ENCODE data around the gene STAT5B. TPM values are rescaled to one million over a fixed set of nuclear protein-coding genes. Genes with fewer than 3 reads are reported as not detected.
A peak's percentile ranks its signal among the peaks of the same experiment; 100 is the strongest.

STAT5B gene
- total and polyA plus RNA-seq, 9 of the 15 experiments (the other 6 are each of a cell fraction or from before 2014, with no cell fraction given), result 20.8 to 176 (median 92.4) TPM

DNA sequence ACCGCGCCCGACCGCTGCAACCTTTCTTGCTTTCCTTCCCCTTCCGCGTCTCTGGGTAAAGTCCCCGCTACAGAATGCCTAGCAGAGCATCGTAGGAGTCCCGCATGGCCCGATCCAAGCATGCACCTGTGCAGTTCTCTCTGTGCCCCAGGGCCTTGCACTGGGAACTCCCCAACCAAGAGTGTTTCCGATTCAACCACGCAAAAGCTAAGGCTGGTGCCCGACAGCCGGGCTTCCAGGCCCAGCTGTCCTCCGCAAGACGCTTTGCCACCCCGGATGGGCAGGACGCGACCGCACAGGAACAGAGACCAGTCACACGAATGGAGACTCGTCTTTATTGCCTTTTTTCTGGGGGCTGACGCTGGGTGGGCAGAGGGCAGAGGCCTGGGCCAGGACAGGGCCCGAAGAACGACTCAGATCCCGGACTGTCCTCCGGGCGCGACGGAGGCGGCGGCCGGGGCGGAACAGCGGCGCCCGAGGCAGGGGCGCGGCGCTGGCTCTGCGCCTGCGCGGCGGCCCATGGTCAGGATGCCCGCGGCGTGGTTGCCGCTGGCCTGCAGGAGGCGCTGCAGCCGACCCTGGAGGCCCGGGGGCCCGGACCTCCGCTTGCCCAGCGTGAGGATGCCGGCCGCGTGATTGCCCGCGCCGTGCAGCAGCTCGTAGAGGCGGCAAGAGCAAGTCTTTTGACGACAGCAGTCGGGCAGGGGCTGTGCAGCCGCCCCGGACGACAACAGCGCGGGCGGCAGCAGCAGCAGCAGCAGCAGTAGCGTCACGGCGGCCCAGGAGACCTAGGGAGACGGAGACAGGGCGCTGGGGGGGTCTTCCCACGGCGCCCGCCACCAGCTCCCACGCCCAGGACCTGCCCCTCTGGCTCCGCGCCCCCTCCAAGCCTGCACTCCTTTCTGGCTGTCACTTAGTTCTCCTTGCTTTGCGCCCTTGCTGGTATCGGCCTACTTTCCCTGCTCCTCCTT lies 92.2 kb downstream of the STAT5B start (continued):
- TF ChIP-seq, protein P1, sequence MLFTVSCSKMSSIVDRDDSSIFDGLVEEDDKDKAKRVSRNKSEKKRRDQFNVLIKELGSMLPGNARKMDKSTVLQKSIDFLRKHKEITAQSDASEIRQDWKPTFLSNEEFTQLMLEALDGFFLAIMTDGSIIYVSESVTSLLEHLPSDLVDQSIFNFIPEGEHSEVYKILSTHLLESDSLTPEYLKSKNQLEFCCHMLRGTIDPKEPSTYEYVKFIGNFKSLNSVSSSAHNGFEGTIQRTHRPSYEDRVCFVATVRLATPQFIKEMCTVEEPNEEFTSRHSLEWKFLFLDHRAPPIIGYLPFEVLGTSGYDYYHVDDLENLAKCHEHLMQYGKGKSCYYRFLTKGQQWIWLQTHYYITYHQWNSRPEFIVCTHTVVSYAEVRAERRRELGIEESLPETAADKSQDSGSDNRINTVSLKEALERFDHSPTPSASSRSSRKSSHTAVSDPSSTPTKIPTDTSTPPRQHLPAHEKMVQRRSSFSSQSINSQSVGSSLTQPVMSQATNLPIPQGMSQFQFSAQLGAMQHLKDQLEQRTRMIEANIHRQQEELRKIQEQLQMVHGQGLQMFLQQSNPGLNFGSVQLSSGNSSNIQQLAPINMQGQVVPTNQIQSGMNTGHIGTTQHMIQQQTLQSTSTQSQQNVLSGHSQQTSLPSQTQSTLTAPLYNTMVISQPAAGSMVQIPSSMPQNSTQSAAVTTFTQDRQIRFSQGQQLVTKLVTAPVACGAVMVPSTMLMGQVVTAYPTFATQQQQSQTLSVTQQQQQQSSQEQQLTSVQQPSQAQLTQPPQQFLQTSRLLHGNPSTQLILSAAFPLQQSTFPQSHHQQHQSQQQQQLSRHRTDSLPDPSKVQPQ (CRISPR knock-in tag; IDR thresholded peaks at IDR 0.05; ENCODE audit: borderline replicate concordance), result no peak
- TF ChIP-seq HIVEP1 (CRISPR knock-in tag; IDR thresholded peaks at IDR 0.05) (peak; percentile 47; the same call in 1 of the 2 replicates), POLR2G (IDR thresholded peaks at IDR 0.05; ENCODE audit: low read depth, low read length) (peak; percentile 85), HNRNPL (IDR thresholded peaks at IDR 0.05; ENCODE audit: low read depth, low read length) (peak; percentile 98), POLR2AphosphoS5 (IDR thresholded peaks at IDR 0.05; ENCODE audit: control insufficient read depth, insufficient read depth, low read depth, low read length) (peak; percentile 41; the same call in 1 of the 2 replicates), ZSCAN32 (CRISPR knock-in tag; IDR thresholded peaks at IDR 0.05) (no peak), SPI1 (IDR thresholded peaks at IDR 0.05; ENCODE audit: borderline replicate concordance, low read depth, low read length) (no peak), NR3C1 (CRISPR knock-in tag; IDR thresholded peaks at IDR 0.05) (peak; percentile 89; the same call in 1 of the 2 replicates), RAD51 (IDR thresholded peaks at IDR 0.05; ENCODE audit: borderline replicate concordance, low read depth) (no peak), KLF6 (CRISPR knock-in tag; IDR thresholded peaks at IDR 0.05; ENCODE audit: borderline replicate concordance) (peak; percentile 47; the same call in 1 of the 2 replicates), HCFC1 (IDR thresholded peaks at IDR 0.05; ENCODE audit: low read depth, low read length) (peak; percentile 54), ZNF311 (CRISPR knock-in tag; IDR thresholded peaks at IDR 0.05) (0 out of 2 replicates have a peak, but pooled peaks have one; percentile 29), MYNN (IDR thresholded peaks at IDR 0.05) (0 out of 2 replicates have a peak, but pooled peaks have one; percentile 39), MYNN (CRISPR knock-in tag; IDR thresholded peaks at IDR 0.05) (no peak), ASH1L (IDR thresholded peaks at IDR 0.05; ENCODE audit: borderline replicate concordance, low read depth, partially characterized antibody) (no peak)
- TF ChIP-seq, protein P2, sequence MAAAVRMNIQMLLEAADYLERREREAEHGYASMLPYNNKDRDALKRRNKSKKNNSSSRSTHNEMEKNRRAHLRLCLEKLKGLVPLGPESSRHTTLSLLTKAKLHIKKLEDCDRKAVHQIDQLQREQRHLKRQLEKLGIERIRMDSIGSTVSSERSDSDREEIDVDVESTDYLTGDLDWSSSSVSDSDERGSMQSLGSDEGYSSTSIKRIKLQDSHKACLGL (CRISPR knock-in tag; IDR thresholded peaks at IDR 0.05; ENCODE audit: borderline replicate concordance, poor library complexity, severe bottlenecking), result no peak
- TF ChIP-seq, protein P3, sequence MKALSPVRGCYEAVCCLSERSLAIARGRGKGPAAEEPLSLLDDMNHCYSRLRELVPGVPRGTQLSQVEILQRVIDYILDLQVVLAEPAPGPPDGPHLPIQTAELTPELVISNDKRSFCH (CRISPR knock-in tag; IDR thresholded peaks at IDR 0.05), result no peak
- TF ChIP-seq, protein P3 (tag; IDR thresholded peaks at IDR 0.05), result 0 out of 2 replicates have a peak, but pooled peaks have one; percentile 51
- TF ChIP-seq, protein P4, sequence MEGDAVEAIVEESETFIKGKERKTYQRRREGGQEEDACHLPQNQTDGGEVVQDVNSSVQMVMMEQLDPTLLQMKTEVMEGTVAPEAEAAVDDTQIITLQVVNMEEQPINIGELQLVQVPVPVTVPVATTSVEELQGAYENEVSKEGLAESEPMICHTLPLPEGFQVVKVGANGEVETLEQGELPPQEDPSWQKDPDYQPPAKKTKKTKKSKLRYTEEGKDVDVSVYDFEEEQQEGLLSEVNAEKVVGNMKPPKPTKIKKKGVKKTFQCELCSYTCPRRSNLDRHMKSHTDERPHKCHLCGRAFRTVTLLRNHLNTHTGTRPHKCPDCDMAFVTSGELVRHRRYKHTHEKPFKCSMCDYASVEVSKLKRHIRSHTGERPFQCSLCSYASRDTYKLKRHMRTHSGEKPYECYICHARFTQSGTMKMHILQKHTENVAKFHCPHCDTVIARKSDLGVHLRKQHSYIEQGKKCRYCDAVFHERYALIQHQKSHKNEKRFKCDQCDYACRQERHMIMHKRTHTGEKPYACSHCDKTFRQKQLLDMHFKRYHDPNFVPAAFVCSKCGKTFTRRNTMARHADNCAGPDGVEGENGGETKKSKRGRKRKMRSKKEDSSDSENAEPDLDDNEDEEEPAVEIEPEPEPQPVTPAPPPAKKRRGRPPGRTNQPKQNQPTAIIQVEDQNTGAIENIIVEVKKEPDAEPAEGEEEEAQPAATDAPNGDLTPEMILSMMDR (IDR thresholded peaks at IDR 0.05 in 2 of 3, conservative IDR thresholded peaks at IDR 0.05 in 1 of 3; ENCODE audit: insufficient read depth in 2 of 3, low read depth in 1 of 3, low read length in 3 of 3), result peak; percentile 78 to 92 (median 91)
- TF ChIP-seq, protein P5, sequence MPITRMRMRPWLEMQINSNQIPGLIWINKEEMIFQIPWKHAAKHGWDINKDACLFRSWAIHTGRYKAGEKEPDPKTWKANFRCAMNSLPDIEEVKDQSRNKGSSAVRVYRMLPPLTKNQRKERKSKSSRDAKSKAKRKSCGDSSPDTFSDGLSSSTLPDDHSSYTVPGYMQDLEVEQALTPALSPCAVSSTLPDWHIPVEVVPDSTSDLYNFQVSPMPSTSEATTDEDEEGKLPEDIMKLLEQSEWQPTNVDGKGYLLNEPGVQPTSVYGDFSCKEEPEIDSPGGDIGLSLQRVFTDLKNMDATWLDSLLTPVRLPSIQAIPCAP (CRISPR knock-in tag; IDR thresholded peaks at IDR 0.05; ENCODE audit: borderline replicate concordance), result no peak

Measured in K562 (cell line).